ENCODE results near the gene TIGD3. TPM values are rescaled to one million over a fixed set of nuclear protein-coding genes. Genes with fewer than 3 reads are reported as not detected.

TIGD3 gene
- total and polyA plus RNA-seq, 2 experiments from 2014 or later, result 1.2 to 3.0 TPM

- TF ChIP-seq REST (IDR thresholded peaks at IDR 0.05; ENCODE audit: unreplicated experiment) (no peak), ETS1 (IDR thresholded peaks at IDR 0.05) (no peak), JUNB (IDR thresholded peaks at IDR 0.05; ENCODE audit: unreplicated experiment) (no peak), NANOG (IDR thresholded peaks at IDR 0.05; ENCODE audit: borderline replicate concordance) (no peak), EZH2phosphoT487 (IDR thresholded peaks at IDR 0.05; ENCODE audit: unreplicated experiment) (no peak), EZH2 (IDR thresholded peaks at IDR 0.05; ENCODE audit: low read depth, unreplicated experiment) (no peak), ZNF331 (CRISPR knock-in tag; IDR thresholded peaks at IDR 0.05; ENCODE audit: low read depth) (no peak), CREB1 (CRISPR knock-in tag; IDR thresholded peaks at IDR 0.05; ENCODE audit: low read depth) (no peak), POLR2AphosphoS5 (IDR thresholded peaks at IDR 0.05; ENCODE audit: low read depth) (no peak), CTCF (conservative IDR thresholded peaks at IDR 0.05; ENCODE audit: low read depth in 2 of 2) (no peak), STAT1 (IDR thresholded peaks at IDR 0.05; ENCODE audit: unreplicated experiment) (no peak)
These were observed 8.4 kb downstream of the TIGD3 start (continued) for GRCh38 chr11:65362966-65363365.

DNA sequence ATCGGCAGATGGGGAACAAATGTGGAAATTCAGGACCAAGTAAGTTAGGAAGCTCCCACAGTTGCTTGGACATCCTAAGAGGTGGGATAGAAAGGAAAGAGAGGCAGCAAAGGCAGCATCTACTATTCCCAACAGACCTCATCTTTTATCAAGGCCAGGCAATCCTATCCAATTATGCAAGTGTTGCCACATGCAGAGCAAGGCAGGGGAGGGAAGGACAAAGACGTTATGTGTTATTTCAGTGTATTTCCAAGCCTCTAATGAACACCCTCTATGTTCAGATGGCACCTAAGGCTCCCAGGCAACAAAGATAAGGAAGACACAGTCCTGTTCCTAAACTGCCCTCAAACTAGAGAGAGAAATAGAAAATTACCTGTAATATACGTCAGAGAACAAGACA lies 9.2 kb downstream of the TIGD3 start:
- no peak overlapping the region for H2AFZ ChIP-seq
- Mint-ChIP-seq H3K27ac (no peak overlapping the region), H3K36me3 (ENCODE audit: low read depth) (no peaks in the 10 kb centered on the region), H3K4me3 (no peak overlapping the region), H3K27me3 (ENCODE audit: insufficient read depth, low read depth, poor library complexity) (peaks cover 6% of the 10 kb centered on the region), H3K9me3 (no peaks in the 10 kb centered on the region), H3K4me1 (peaks cover 6% of the 10 kb centered on the region)
- H3K4me2 ChIP-seq, result no peak overlapping the region
- H3K36me3 ChIP-seq (ENCODE audit: insufficient read depth), result no peaks in the 10 kb centered on the region
- H3K79me2 ChIP-seq (replicated peaks; ENCODE audit: insufficient read depth), result no peaks in the 10 kb centered on the region
- no peaks in the 10 kb centered on the region for H3K27me3 ChIP-seq (ENCODE audit: insufficient read depth)
- no peaks in the 10 kb centered on the region for H3K4me1 ChIP-seq (ENCODE audit: insufficient read depth)
- H3K4me3 ChIP-seq, result no peak overlapping the region
- H3K27ac ChIP-seq (ENCODE audit: low read depth), result no peak overlapping the region
- no peaks in the 10 kb centered on the region; the same call in 1 of the 2 replicates for H4K20me1 ChIP-seq (replicated peaks; ENCODE audit: insufficient read depth)
- H3F3A ChIP-seq (replicated peaks; ENCODE audit: low read depth), result no peaks in the 10 kb centered on the region
- ATAC-seq, result no peak
- no peak for DNase-seq (ENCODE audit: low spot score)
- no peaks in the 10 kb centered on the region for H3K9me2 ChIP-seq (ENCODE audit: insufficient read depth)
- TF ChIP-seq ZNF331 (CRISPR knock-in tag; IDR thresholded peaks at IDR 0.05; ENCODE audit: low read depth) (no peak), ZNF114 (CRISPR knock-in tag; IDR thresholded peaks at IDR 0.05) (no peak)
- TF ChIP-seq, protein P1, sequence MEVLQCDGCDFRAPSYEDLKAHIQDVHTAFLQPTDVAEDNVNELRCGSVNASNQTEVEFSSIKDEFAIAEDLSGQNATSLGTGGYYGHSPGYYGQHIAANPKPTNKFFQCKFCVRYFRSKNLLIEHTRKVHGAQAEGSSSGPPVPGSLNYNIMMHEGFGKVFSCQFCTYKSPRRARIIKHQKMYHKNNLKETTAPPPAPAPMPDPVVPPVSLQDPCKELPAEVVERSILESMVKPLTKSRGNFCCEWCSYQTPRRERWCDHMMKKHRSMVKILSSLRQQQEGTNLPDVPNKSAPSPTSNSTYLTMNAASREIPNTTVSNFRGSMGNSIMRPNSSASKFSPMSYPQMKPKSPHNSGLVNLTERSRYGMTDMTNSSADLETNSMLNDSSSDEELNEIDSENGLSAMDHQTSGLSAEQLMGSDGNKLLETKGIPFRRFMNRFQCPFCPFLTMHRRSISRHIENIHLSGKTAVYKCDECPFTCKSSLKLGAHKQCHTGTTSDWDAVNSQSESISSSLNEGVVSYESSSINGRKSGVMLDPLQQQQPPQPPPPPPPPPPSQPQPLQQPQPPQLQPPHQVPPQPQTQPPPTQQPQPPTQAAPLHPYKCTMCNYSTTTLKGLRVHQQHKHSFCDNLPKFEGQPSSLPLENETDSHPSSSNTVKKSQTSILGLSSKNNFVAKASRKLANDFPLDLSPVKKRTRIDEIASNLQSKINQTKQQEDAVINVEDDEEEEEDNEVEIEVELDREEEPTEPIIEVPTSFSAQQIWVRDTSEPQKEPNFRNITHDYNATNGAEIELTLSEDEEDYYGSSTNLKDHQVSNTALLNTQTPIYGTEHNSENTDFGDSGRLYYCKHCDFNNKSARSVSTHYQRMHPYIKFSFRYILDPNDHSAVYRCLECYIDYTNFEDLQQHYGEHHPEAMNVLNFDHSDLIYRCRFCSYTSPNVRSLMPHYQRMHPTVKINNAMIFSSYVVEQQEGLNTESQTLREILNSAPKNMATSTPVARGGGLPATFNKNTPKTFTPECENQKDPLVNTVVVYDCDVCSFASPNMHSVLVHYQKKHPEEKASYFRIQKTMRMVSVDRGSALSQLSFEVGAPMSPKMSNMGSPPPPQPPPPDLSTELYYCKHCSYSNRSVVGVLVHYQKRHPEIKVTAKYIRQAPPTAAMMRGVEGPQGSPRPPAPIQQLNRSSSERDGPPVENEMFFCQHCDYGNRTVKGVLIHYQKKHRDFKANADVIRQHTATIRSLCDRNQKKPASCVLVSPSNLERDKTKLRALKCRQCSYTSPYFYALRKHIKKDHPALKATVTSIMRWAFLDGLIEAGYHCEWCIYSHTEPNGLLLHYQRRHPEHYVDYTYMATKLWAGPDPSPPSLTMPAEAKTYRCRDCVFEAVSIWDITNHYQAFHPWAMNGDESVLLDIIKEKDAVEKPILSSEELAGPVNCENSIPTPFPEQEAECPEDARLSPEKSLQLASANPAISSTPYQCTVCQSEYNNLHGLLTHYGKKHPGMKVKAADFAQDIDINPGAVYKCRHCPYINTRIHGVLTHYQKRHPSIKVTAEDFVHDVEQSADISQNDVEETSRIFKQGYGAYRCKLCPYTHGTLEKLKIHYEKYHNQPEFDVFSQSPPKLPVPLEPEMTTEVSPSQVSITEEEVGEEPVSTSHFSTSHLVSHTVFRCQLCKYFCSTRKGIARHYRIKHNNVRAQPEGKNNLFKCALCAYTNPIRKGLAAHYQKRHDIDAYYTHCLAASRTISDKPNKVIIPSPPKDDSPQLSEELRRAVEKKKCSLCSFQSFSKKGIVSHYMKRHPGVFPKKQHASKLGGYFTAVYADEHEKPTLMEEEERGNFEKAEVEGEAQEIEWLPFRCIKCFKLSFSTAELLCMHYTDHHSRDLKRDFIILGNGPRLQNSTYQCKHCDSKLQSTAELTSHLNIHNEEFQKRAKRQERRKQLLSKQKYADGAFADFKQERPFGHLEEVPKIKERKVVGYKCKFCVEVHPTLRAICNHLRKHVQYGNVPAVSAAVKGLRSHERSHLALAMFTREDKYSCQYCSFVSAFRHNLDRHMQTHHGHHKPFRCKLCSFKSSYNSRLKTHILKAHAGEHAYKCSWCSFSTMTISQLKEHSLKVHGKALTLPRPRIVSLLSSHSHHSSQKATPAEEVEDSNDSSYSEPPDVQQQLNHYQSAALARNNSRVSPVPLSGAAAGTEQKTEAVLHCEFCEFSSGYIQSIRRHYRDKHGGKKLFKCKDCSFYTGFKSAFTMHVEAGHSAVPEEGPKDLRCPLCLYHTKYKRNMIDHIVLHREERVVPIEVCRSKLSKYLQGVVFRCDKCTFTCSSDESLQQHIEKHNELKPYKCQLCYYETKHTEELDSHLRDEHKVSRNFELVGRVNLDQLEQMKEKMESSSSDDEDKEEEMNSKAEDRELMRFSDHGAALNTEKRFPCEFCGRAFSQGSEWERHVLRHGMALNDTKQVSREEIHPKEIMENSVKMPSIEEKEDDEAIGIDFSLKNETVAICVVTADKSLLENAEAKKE (CRISPR knock-in tag; IDR thresholded peaks at IDR 0.05), result no peak

All from GM23338 (cell line).